ENCODE results near the gene IFT57.
A peak's percentile ranks its signal among the peaks of the same experiment; 100 is the strongest.
"Not testable (repeated sequence)": the region's sequence is repeated elsewhere in the genome, so short reads cannot be mapped to it uniquely, and the experiment has no call there.

IFT57 gene

GRCh38 chr3:108177536-108177935 lies 44.7 kb downstream of the IFT57 start:
- H3K36me3 ChIP-seq (replicated peaks), result no peaks in the 10 kb centered on the region
- in situ Hi-C loops (cut with MboI; ENCODE audit: low sequenced_read_pairs), result no loop called here
- peaks cover 14% of the 10 kb centered on the region for H3K4me1 ChIP-seq
- no peak for DNase-seq (ENCODE audit: low spot score in 2 of 2)
- H3K27me3 ChIP-seq (ENCODE audit: low read depth), result no peaks in the 10 kb centered on the region
- H3K4me3 ChIP-seq, result no peak overlapping the region
- H3K9me3 ChIP-seq, result no peaks in the 10 kb centered on the region

DNA sequence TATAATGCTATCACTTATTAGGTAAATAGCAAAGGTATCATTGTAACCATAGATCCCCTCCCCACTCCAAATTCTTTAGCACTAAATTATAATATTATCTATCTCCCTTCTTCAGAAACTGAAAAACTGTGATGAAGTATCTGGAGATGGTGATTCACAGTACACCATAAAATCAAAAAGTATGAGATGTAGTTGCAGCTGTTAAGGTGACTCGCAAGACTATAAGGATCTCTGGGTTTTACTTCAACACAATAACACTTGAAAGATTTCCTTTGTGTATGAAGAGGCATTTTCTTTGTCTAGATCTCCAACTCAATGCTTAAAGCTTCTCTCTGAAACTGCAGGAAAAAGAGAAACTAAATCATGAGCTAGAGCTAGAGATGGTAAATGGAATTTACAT lies 46.9 kb downstream of the IFT57 start:
- Histone ChIP-seq H3K4me3 (no peak overlapping the region), H3K9me3 (no peaks in the 10 kb centered on the region), H3K36me3 (replicated peaks) (no peaks in the 10 kb centered on the region), H3K27me3 (ENCODE audit: low read depth) (no peaks in the 10 kb centered on the region), H3K4me1 (peaks cover 14% of the 10 kb centered on the region)
- in situ Hi-C loops (cut with MboI; ENCODE audit: low sequenced_read_pairs), result no loop called here
- peak in 1 of 2 experiments; percentile 47 for DNase-seq (ENCODE audit: low spot score in 2 of 2)

- Histone ChIP-seq H3K4me3 (no peak overlapping the region), H3K27me3 (ENCODE audit: low read depth) (no peaks in the 10 kb centered on the region), H3K9me3 (no peaks in the 10 kb centered on the region), H3K4me1 (peaks cover 10% of the 10 kb centered on the region), H3K36me3 (replicated peaks) (peaks cover 3% of the 10 kb centered on the region; the same call in 1 of the 2 replicates)
- in situ Hi-C loops (cut with MboI; ENCODE audit: low sequenced_read_pairs), result loop anchor here (25.0 kb wide), 1 partner anchor 241 kb away; no protein-coding TSS in a partner anchor
- DNase-seq (ENCODE audit: low spot score in 2 of 2), result no peak
These were observed 51.1 kb downstream of the IFT57 start for GRCh38 chr3:108171106-108171505.

- no peaks in the 10 kb centered on the region for H3K9me3 ChIP-seq
- no peak overlapping the region for H3K4me3 ChIP-seq
- H3K36me3 ChIP-seq (replicated peaks), result peaks cover 3% of the 10 kb centered on the region
- no peak for DNase-seq (ENCODE audit: low spot score in 2 of 2)
- in situ Hi-C loops (cut with MboI; ENCODE audit: low sequenced_read_pairs), result loop anchor here (25.0 kb wide), 1 partner anchor 248 kb away; no protein-coding TSS in a partner anchor
- H3K27me3 ChIP-seq (ENCODE audit: low read depth), result no peaks in the 10 kb centered on the region
- no peaks in the 10 kb centered on the region for H3K4me1 ChIP-seq
These were observed 57.8 kb downstream of the IFT57 start for GRCh38 chr3:108164391-108164790.

- no peaks in the 10 kb centered on the region for H3K27me3 ChIP-seq (ENCODE audit: low read depth)
- no peak for DNase-seq (ENCODE audit: low spot score in 2 of 2)
- H3K4me3 ChIP-seq, result no peak overlapping the region
- H3K4me1 ChIP-seq, result no peaks in the 10 kb centered on the region
- H3K9me3 ChIP-seq, result no peaks in the 10 kb centered on the region
- in situ Hi-C loops (cut with MboI; ENCODE audit: low sequenced_read_pairs), result loop anchor here (10.0 to 25.0 kb wide), 2 partner anchors 252 to 315 kb away; no protein-coding TSS in a partner anchor
- H3K36me3 ChIP-seq (replicated peaks), result no peaks in the 10 kb centered on the region; the same call in 1 of the 2 replicates
These were observed 62.4 kb downstream of the IFT57 start for GRCh38 chr3:108159865-108160264.

DNA sequence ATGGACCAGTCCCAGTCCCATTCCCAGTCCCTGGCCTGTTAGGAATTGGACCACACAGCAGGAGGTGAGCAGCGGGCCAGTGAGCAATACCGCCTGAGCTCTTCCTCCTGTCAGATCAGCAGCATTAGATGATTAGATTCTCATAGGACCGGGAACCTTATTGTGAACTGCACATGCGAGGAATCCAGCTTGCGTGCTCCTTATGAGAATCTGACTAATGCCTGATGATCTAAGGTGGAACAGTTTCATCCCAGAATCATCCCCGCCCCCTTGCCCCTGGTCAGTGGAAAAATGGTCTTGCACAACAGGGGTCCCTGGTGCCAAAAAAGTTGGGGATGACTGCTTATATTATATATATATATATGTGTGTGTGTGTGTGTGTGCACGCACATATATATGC lies 63.1 kb downstream of the IFT57 start:
- H3K27me3 ChIP-seq (ENCODE audit: low read depth), result no peaks in the 10 kb centered on the region

DNA sequence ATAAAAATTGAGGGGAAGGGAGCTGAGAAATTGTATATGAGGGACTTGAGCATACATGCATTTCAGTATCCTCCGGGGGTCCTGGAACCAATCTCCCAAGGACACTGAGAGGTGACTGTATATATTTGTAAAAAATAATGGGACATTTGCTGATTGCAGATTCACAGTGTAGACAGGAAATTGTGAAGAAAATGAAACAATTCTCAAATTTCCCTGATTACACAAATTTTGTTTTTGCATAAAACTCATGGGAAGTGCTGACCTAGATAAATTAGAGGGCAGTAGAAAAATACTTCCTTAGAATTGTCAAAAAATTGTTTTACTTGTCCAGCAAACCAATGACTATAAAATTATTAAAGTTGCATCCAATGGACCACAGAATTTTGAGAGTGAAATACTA lies 64.0 kb downstream of the IFT57 start:
- in situ Hi-C loops (cut with MboI; ENCODE audit: low sequenced_read_pairs), result loop anchor here (10.0 to 25.0 kb wide), 2 partner anchors 254 to 317 kb away; no protein-coding TSS in a partner anchor
- no peaks in the 10 kb centered on the region for H3K27me3 ChIP-seq (ENCODE audit: low read depth)
- H3K4me1 ChIP-seq, result no peaks in the 10 kb centered on the region
- no peaks in the 10 kb centered on the region for H3K9me3 ChIP-seq
- no peak for DNase-seq (ENCODE audit: low spot score in 2 of 2)
- no peak overlapping the region for H3K4me3 ChIP-seq
- no peaks in the 10 kb centered on the region; the same call in 1 of the 2 replicates for H3K36me3 ChIP-seq (replicated peaks)

More for the DNA sequence above, 63.1 kb downstream of the IFT57 start:
- no peaks in the 10 kb centered on the region for H3K9me3 ChIP-seq
- no peaks in the 10 kb centered on the region; the same call in 1 of the 2 replicates for H3K36me3 ChIP-seq (replicated peaks)
- no peak for DNase-seq (ENCODE audit: low spot score in 2 of 2)
- no peak overlapping the region for H3K4me3 ChIP-seq
- H3K4me1 ChIP-seq, result no peaks in the 10 kb centered on the region
- in situ Hi-C loops (cut with MboI; ENCODE audit: low sequenced_read_pairs), result loop anchor here (10.0 to 25.0 kb wide), 2 partner anchors 253 to 316 kb away; no protein-coding TSS in a partner anchor

DNA sequence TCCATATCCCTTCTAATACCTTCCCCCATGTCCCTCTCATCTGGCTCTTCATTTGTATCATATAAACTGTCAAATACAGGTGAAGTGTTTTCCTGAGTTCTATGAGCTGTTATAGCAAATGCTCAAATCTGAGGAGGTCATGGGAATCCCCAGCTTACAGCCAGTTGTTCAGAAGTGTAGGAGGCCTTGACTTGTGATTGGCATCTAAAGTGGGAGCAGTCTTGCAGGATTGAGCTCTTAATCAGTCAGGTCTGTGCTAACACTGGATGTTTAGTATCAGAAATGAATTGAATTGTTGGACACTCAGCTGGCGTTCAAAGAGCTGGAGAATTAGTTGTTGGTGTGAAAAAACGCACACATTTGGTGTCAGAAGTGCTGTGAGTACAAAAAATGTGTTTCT lies 65.0 kb downstream of the IFT57 start:
- Histone ChIP-seq H3K4me1 (no peaks in the 10 kb centered on the region), H3K36me3 (replicated peaks) (no peaks in the 10 kb centered on the region; the same call in 1 of the 2 replicates), H3K27me3 (ENCODE audit: low read depth) (no peaks in the 10 kb centered on the region), H3K9me3 (no peaks in the 10 kb centered on the region), H3K4me3 (no peak overlapping the region)
- in situ Hi-C loops (cut with MboI; ENCODE audit: low sequenced_read_pairs), result loop anchor here (10.0 to 25.0 kb wide), 2 partner anchors 255 to 318 kb away; no protein-coding TSS in a partner anchor
- no peak for DNase-seq (ENCODE audit: low spot score in 2 of 2)

- H3K4me3 ChIP-seq, result no peak overlapping the region
- H3K36me3 ChIP-seq (replicated peaks), result no peaks in the 10 kb centered on the region
- no peaks in the 10 kb centered on the region for H3K4me1 ChIP-seq
- H3K27me3 ChIP-seq (ENCODE audit: low read depth), result no peaks in the 10 kb centered on the region
- no peaks in the 10 kb centered on the region for H3K9me3 ChIP-seq
- in situ Hi-C loops (cut with MboI; ENCODE audit: low sequenced_read_pairs), result loop anchor here (10.0 to 25.0 kb wide), 2 partner anchors 256 to 318 kb away; no protein-coding TSS in a partner anchor
- no peak for DNase-seq (ENCODE audit: low spot score in 2 of 2)
These were observed 65.8 kb downstream of the IFT57 start for GRCh38 chr3:108156312-108156853.

GRCh38 chr3:108155642-108156041 lies 66.6 kb downstream of the IFT57 start:
- not testable (repeated sequence) for DNase-seq (ENCODE audit: low spot score in 2 of 2); H3K4me1 ChIP-seq; H3K36me3 ChIP-seq (replicated peaks); H3K27me3 ChIP-seq (ENCODE audit: low read depth); H3K9me3 ChIP-seq; H3K4me3 ChIP-seq
- in situ Hi-C loops (cut with MboI; ENCODE audit: low sequenced_read_pairs), result loop anchor here (10.0 to 25.0 kb wide), 2 partner anchors 257 to 319 kb away; no protein-coding TSS in a partner anchor

- Histone ChIP-seq H3K27me3 (ENCODE audit: low read depth) (no peaks in the 10 kb centered on the region), H3K4me1 (no peaks in the 10 kb centered on the region), H3K9me3 (no peaks in the 10 kb centered on the region; the same call in 1 of the 2 replicates), H3K4me3 (no peak overlapping the region), H3K36me3 (replicated peaks) (no peaks in the 10 kb centered on the region)
- in situ Hi-C loops (cut with MboI; ENCODE audit: low sequenced_read_pairs), result loop anchor here (10.0 to 25.0 kb wide), 2 partner anchors 259 to 321 kb away; no protein-coding TSS in a partner anchor
- DNase-seq (ENCODE audit: low spot score in 2 of 2), result peak; percentile 58 to 74
These were observed 68.7 kb downstream of the IFT57 start for GRCh38 chr3:108153451-108153981.

- DNase-seq (ENCODE audit: low spot score in 2 of 2), result no peak
- H3K4me3 ChIP-seq, result no peak overlapping the region
- H3K36me3 ChIP-seq (replicated peaks), result no peaks in the 10 kb centered on the region
- H3K4me1 ChIP-seq, result no peaks in the 10 kb centered on the region
- no peaks in the 10 kb centered on the region; the same call in 1 of the 2 replicates for H3K9me3 ChIP-seq
- in situ Hi-C loops (cut with MboI; ENCODE audit: low sequenced_read_pairs), result loop anchor here (10.0 to 25.0 kb wide), 2 partner anchors 260 to 323 kb away; no protein-coding TSS in a partner anchor
- no peaks in the 10 kb centered on the region for H3K27me3 ChIP-seq (ENCODE audit: low read depth)
These were observed 70.0 kb downstream of the IFT57 start for GRCh38 chr3:108152274-108152673.

- Histone ChIP-seq H3K4me1 (no peaks in the 10 kb centered on the region), H3K9me3 (no peaks in the 10 kb centered on the region; the same call in 1 of the 2 replicates), H3K27me3 (ENCODE audit: low read depth) (no peaks in the 10 kb centered on the region), H3K4me3 (no peak overlapping the region), H3K36me3 (replicated peaks) (no peaks in the 10 kb centered on the region)
- in situ Hi-C loops (cut with MboI; ENCODE audit: low sequenced_read_pairs), result loop anchor here (10.0 to 25.0 kb wide), 2 partner anchors 262 to 325 kb away; no protein-coding TSS in a partner anchor
- no peak for DNase-seq (ENCODE audit: low spot score in 2 of 2)
These were observed 72.0 kb downstream of the IFT57 start for GRCh38 chr3:108150200-108150599.

GRCh38 chr3:108146139-108146538 lies 76.1 kb downstream of the IFT57 start:
- no peak overlapping the region for H3K4me3 ChIP-seq
- no peaks in the 10 kb centered on the region for H3K27me3 ChIP-seq (ENCODE audit: low read depth)
- no peak for DNase-seq (ENCODE audit: low spot score in 2 of 2)
- H3K9me3 ChIP-seq, result no peaks in the 10 kb centered on the region; the same call in 1 of the 2 replicates
- in situ Hi-C loops (cut with MboI; ENCODE audit: low sequenced_read_pairs), result no loop called here
- H3K36me3 ChIP-seq (replicated peaks), result no peaks in the 10 kb centered on the region
- H3K4me1 ChIP-seq, result no peaks in the 10 kb centered on the region
